Skin epidermis (tissue), 12 donors: ENCODE results near the gene TMEM212.
"Not testable (repeated sequence)": the region's sequence is repeated elsewhere in the genome, so short reads cannot be mapped to it uniquely, and the experiment has no call there.

Source experiments
- H3K27ac ChIP-seq, 21 experiments: fragments of 200-600 bp; sonication (generic) in 11 of 21; one replicate each; pipeline ENCODE4 v1.5.0; 2020; ENCODE audit warnings: mild to moderate bottlenecking in 3 of 21, inconsistent platforms in 2 of 21, moderate library complexity in 2 of 21
- H3K4me3 ChIP-seq, 7 experiments: fragments of 200-600 bp; sonication (generic) in 2 of 7; one replicate each; pipeline ENCODE4 v1.5.0; 2020; ENCODE audit warnings: inconsistent platforms in 2 of 7, mild to moderate bottlenecking in 2 of 7, moderate library complexity in 1 of 7

TMEM212 gene

DNA sequence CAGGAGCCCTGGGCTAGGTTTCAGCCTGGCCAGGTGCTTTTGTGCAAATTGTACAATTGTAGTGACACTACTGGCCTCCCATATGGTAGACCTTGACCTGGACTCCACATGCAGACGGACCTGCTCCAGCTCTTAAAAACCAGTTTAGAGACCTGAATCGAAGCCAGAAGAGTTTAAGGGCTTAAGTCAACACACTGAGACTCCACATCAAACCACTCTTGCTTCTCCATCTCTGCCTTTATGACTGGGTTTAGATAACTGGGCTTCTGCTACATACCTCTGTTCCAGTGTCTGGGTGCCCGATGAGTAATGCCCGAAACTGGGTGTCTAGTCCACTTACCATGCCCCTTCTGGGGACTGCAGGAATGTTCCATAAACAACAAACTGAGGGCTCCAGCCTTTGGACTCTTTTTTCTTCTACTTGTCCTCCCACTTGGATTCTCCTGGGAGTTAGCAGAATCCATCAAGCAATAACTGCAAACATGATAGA lies 32.8 kb downstream of the TMEM212 start:
- H3K27ac ChIP-seq, result peak overlapping the region in 6 of 21 experiments; percentile 4 to 63 (median 32)
- no peak overlapping the region for H3K4me3 ChIP-seq

DNA sequence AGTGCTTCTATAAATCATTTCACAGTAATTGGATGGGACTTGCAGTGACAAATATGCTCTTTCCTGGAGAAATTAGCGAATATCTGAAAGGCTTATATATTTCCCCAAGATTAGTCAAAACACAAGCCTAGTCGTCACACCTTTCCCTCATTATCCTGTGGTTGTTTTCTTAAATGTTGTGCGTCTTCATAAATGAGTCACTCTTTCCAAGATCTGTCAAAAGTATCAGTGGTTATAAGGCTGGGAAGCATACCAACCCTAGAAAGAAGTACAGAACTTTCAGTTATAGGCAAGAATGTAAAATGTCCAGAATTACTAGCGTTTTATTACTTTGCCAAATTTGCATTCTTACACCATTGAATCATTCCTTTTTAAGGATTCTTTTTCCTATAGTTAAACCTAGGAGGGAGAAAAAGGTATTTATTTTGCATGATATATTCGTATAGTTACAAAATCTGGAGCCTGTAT lies 33.6 kb downstream of the TMEM212 start:
- peak overlapping the region in 4 of 21 experiments; percentile 1 to 52 (median 20) for H3K27ac ChIP-seq
- H3K4me3 ChIP-seq, result no peak overlapping the region

DNA sequence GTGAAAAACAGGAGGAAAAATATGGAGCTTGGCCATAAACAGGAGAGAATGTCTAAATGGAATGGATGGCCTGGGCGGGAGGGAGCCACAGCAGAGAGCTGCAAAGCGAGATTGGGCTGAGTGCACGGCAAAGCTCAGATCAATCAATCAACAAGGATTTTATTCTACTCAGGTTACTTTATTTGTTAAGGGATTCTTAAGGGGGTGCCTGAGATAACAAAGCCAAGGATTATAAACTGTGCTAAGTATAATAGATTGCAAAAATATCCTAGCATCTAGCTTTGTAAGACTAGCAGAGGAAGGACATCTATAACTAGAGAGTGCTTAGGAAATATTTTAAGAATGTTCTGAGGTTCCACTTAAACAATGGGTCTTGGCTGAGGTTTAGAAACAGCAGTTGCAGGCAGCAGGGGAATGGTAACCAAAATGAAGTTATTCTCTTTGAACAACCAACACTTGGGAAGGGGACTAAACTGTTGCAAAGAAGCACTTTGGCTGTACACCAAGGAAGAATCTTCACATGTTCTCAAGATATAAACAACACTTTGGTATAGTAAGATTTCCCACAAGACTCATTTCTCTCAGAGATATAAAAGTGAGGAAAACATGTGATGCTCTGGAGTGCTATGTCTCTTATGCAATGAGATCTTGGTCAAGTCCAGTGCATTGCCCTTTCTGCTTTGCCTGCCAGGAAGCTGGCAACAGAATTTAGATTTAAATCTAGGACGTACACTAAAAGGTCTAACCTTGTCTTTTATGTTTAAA lies 35.5 kb downstream of the TMEM212 start:
- H3K27ac ChIP-seq, result peak overlapping the region in 2 of 21 experiments; percentile 17 to 33

DNA sequence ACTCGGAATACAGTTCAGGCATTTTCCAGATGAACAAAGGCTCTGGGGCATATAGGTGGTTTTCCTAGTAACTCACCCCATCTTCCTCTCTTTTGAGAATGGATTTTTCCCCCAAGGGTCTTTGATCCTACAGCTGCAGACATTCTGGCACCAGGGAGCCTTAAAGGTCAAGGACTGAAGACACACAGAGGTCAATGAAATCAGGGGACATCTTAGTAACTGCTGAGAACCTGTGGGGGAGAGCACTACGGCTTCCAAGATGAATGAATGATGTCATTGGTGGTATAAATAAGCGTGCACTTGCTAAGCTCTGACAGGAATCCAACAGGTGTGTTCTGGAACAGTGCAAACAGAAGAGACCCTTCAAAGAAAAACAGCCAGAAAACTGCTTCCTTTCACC lies 36.3 kb downstream of the TMEM212 start:
- Histone ChIP-seq H3K4me3 (no peak overlapping the region), H3K27ac (no peak overlapping the region)

More for the DNA sequence above, 35.5 kb downstream of the TMEM212 start:
- no peak overlapping the region for H3K4me3 ChIP-seq

DNA sequence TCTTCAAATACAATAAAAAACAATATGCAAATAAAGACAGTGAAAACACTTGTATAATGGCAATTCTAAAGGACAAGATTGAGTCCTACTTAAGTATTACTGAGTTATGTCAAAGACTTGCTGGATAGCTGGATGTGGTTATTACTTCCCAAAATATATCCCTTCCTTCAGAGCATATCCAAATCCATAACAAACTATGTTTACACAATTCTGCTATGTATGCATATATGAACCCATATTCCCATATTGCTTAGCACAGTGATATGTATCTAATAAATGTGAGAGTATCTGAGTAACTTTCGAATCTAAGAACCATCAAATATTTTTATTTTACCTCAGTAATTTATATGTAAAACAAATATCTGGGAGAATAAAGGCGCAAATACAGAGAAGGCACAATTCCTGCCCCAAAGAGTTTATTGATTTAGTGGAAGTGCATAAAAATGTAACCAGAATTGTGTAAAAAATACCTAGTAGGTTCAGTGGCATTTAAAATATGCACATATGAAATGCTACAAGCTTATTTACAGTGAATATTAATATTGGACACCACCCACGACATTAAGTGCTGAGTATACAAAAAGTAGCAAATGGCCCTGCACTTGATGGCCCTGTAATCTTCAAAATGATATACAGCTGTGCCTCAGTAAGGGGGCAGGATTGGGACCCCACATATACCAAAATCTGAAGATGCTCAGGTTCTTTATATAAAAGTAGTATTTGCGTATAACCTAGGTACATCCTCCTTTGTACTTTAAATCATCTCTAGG lies 37.1 kb downstream of the TMEM212 start:
- Histone ChIP-seq H3K27ac (no peak overlapping the region), H3K4me3 (no peak overlapping the region)

DNA sequence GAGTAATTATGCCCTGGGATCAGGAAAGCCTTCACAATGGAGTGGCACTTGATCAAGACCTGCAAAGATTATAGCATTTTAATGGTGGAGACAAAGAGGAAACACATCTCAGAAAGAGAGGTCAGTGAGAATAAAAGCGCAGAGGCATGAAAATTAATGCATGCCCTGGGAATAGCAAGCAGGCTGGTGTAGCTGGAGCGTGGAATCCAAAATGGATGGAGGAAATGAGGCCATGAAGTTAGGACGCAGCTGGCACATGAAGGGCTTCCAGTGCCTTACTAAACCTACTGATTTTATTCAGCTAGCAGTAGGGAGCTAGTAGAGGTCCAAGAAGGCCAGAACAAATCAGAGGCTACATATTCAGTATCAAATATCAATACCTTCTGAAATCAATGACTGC lies 38.1 kb downstream of the TMEM212 start:
- Histone ChIP-seq H3K4me3 (no peak overlapping the region), H3K27ac (no peak overlapping the region)

DNA sequence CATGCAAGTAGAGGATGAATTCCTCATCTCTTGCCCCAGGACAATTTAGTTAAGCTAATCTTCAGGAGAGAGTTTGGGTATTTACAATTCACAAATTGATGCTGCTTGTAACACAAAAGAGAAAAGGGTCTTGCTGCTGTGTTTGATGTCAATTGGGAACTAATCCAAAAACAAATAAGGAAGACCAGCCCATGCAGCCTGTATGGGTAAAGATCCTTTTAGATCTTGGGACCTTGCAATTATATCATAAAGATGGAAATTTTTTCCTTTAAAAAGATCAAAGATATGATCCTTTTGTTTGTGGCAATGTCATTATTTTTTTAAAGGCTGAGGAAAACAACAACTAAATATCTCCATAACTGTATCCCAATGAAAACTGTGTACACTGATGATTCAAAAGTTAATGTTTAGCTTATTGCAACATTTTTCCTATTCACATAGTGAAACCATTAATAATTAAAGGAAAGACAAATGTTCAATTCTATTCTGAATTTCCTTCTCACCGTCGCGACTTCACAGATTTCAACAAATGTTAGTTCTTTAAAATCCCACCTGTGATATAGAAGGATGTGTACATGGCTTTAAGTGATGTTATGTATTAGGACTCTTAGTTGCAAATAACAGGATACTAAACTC lies 40.2 kb downstream of the TMEM212 start:
- Histone ChIP-seq H3K27ac (no peak overlapping the region), H3K4me3 (no peak overlapping the region)

DNA sequence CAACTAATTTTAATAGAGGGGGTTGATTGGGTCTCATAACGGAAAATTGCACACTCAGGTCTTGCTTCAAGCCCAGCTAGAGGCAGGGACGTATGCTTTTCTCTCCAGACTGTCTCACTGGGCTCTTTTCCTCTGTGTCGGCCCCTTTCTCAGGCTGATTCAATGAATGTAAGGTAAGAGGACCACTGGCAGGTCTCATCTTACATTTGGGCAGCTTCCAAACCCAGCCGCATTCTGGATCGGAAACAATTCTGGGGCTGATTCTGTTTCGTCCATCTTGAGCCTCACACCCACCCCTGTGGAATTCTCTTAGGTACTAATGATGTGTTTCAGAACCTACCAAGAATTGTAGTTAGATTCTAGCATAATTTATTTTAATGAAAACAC lies 40.7 kb downstream of the TMEM212 start:
- no peak overlapping the region for H3K4me3 ChIP-seq
- no peak overlapping the region for H3K27ac ChIP-seq

DNA sequence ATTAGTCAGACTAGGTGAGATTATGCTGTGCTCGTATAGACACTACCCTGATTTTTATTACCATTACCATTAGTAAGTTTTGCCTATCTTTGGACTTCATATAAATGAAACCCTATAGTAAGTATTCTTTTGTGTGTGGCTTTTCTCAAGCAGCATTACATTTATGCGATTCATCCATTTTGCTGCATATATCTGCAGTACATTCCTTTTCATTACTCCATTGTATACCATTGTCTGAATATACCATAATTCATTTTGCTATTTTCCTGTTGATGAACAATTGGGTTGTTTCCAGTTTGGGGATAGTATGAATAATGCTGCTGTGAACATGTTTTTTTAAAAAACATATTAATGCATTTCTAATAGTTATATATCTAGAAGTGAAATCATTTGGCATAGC lies 45.3 kb downstream of the TMEM212 start:
- no peak overlapping the region for H3K4me3 ChIP-seq
- no peak overlapping the region for H3K27ac ChIP-seq

DNA sequence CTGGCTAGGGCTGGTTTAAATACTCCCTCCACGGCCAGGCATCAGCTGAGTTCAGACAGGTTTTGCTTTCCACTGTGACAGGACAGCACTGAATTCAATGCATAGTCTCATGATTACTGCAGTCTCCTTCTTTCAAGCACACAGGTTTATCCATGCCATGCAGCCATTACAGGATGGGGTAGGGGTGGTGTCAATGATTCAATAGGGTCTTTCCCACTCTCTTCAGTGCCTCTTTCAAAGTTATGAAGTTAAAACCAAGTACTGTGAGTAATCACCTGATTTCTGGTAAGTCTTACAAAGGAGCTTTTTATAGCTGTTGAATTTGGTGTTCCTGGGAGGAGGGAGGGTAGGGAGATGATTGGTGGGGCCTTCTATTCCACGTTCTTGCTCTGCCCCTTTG lies 47.2 kb downstream of the TMEM212 start:
- H3K27ac ChIP-seq, result no peak overlapping the region
- no peak overlapping the region for H3K4me3 ChIP-seq

DNA sequence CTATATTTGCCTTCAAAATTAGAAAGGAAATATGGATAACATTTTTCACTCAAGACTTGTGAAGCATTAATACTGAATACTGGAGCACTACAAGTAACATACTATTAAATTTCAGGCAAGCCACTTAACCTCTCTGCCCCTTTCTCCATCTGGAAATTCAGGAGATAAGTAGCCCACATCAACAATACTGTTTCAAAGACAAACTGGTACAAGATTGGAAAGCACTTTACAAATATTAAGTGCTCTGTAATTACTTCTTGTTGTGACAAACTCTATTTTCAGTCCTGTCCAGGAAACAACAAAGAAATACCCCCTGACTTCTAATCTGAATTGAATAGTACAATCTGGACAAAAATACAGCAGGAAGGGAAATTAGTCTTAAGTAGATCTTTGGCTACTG lies 49.3 kb downstream of the TMEM212 start:
- Histone ChIP-seq H3K27ac (no peak overlapping the region), H3K4me3 (no peak overlapping the region)

DNA sequence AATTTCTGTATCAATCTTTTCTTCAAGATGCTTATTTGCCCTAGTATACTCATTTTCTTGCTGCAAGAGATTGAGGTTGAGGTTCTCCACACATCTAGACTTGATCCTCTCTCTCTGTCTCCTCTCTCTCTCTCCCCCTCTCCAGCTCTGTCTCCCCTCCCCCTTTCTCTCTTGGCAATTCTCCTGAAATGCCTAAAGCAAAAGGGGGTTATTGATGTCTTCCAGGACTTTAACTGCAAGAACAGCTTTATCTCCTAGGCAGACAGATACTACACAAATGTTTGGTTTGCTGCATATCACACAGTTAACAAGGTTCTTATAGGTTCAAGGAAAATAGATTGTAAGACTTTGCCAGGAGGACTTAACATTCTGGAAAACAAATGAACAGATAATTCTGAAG lies 52.1 kb downstream of the TMEM212 start:
- Histone ChIP-seq H3K27ac (no peak overlapping the region), H3K4me3 (no peak overlapping the region)

DNA sequence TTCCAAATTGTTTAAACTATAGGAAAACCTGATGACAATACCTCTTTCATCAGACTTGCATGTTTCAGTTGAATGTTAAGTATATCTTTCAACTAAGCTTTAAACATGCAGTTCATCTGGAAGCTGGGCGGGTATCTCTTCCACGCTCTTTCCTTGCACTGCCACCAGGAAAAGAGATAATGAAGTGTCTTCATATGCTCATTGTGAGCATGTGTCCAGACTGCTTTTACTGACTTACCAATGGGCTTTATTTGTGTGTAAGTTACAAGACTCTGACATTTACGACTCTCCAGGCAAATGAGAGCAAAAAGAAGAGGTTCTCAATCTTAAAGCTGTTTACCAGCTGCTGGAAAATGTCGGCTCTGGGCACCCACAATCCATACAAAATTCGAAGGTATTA lies 52.8 kb downstream of the TMEM212 start:
- Histone ChIP-seq H3K27ac (no peak overlapping the region), H3K4me3 (no peak overlapping the region)

DNA sequence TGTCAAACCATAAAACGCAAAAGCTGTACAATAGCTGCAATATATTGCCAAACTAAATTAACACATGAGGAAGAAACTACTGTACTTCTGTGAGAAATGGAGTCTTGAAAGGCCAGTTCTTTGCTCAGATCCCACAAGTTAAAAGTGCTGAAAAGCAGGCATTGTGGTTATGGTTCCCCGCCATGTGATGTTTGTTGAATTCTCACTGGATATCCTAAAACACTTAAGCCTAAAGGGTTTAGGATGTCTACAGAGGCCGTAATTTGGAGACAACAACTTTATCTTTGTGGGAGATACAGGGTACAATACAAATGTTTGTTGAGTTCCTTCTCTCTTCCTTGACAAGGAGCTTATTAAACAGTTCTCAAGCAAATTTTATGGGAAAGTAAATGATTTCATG lies 53.2 kb downstream of the TMEM212 start:
- no peak overlapping the region for H3K27ac ChIP-seq
- H3K4me3 ChIP-seq, result no peak overlapping the region

DNA sequence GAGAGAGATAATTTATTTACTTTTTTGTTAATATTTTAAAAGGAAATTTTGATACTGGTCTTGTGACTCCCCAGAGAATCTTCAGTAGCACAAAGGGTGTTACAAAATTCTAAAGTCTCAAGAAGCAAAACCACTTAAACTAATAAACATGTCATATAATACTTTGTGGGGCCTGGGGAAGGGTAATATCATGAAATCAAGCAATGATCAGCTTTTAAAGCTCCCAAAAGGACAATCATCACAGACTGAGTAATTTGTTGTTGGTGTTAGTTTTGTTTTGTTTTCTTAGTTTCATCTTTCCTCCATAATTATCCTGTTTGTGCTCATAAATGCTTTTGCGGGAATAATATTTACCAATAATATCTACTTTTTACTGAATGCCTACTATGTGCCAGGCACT lies 55.0 kb downstream of the TMEM212 start:
- no peak overlapping the region for H3K4me3 ChIP-seq
- H3K27ac ChIP-seq, result no peak overlapping the region

DNA sequence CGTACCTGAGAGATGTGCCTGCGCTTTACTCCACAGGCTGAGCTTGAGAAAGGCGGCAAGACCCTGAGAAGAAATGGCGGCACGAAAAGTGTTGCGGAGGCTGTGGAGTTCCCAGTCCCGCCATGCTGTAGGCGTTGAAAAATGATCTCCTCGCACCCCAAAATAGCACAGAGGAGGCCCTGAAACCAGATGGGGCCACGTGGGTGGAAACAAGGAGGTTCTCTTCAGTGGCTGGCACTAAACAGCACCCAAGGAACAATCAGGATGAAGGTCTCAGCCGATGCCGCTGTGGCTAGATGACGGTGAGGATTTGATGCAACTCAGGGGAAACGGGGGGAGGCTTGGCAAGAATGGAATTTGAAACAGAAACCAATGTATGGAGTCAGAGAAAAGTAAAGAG lies 57.3 kb downstream of the TMEM212 start:
- Histone ChIP-seq H3K4me3 (no peak overlapping the region), H3K27ac (no peak overlapping the region)

DNA sequence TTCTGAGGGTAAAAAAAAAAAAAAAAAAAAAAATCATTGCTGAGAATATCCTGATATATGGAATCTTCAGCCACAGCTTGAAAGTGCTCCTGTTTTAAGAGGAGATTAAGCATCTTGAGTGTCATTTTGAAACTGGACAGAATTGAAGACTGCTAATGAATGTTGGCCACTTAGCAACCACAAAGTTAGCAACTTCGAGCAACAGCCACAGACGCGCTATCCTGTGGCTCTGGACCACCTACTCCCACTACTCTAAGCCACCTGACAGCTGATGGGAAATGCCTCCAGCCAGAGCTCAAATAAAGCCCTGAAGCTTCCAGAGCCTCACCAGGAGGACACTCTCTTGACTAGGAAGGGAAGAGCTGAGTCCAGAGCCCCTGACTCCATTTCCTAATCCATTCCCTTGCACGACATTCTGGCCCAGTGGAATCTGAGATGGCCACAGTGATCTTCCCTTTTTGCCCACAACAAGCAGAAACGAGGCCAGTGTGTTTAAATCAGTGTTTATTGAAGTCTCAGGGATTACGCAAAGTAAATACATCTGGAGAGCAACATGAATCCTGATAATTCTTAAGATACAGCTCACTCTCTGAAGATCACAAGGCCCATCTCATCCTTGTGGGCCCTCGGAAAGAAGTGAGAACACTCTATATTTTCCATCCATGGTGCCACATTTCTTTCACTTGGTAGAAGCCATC lies 58.6 kb downstream of the TMEM212 start:
- no peak overlapping the region for H3K27ac ChIP-seq

DNA sequence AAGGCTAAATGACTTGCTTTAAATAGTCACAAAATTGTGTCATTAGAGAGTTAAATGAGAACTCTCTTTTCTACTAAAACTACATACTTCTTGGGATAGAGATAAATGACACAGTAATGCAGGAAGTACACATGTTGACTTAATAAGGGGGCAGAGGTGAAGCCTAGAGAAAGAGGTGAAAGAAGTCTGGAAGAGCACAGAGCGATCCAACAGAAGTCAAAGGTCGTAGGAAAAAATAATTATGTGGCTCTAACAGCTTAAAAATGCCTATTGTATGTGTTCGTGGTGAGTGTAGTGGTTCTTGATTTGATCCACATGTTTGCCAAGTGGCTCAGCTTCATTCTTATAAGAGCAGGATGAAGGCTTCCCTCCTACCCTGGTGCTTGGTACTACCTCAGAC lies 61.7 kb downstream of the TMEM212 start:
- H3K4me3 ChIP-seq, result no peak overlapping the region

More for the DNA sequence above, 58.6 kb downstream of the TMEM212 start:
- no peak overlapping the region for H3K4me3 ChIP-seq

DNA sequence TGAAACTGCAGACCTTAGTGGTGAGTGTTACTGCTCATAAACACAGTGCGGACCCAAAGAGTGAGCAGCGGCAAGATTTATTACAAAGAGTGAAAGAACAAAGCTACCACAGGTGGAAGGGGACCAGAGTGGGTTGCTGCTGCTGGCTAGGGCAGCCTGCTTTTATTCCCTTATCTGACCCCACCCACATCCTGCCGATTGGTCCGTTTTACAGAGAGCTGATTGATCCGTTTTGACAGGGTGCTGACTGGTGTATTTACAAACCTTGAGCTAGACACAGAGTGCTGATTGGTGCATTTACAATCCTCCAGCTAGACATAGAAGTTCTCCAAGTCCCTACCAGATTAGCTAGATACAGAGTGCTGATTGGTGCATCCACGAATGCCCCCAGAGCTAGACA lies 63.4 kb downstream of the TMEM212 start:
- not testable (repeated sequence) for H3K4me3 ChIP-seq, H3K27ac ChIP-seq

More for the DNA sequence above, 61.7 kb downstream of the TMEM212 start:
- H3K27ac ChIP-seq, result no peak overlapping the region
